OCI-LY7 (cell line): Measurements from ENCODE around the gene HSD17B11.

ENCODE experiments used
- EZH2phosphoT487 ChIP-seq: fragments of 200-600 bp; sonication (generic); IDR thresholded peaks from 2 replicates; pipeline ENCODE4 v1.6.1; 2018; ENCODE audit warnings: low read depth, borderline replicate concordance, mild to moderate bottlenecking, mixed run types, antibody characterized with exemption, low read length, moderate library complexity, mixed read lengths
- TF ChIP-seq, protein P1 (sequence below): fragments of 200-600 bp; sonication (generic); conservative IDR thresholded peaks from 2 replicates; pipeline ENCODE4 v1.5.1; 2014; ENCODE audit warnings: mild to moderate bottlenecking, antibody characterized with exemption, low read length, moderate library complexity, mixed read lengths

DNA sequence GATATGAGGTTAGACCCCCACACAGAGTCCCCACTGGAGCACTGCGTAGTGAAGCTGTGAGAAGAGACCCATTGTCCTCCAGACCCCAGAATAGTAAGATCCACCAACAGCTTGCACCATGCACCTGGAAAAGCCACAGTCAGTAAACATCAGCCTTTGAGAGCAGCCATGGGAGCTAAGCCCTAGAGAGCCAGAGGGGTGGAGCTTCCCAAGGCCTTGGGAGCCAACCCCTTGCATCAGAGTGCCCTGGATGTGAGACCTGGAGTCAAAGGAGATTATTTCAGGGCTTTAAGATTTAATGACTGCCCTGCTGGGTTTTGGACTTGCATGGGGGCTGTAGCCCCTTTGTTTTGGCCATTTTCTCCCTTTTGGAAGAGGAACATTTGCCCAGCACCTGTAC lies 104.0 kb downstream of the HSD17B11 start:
- TF ChIP-seq, protein P1, sequence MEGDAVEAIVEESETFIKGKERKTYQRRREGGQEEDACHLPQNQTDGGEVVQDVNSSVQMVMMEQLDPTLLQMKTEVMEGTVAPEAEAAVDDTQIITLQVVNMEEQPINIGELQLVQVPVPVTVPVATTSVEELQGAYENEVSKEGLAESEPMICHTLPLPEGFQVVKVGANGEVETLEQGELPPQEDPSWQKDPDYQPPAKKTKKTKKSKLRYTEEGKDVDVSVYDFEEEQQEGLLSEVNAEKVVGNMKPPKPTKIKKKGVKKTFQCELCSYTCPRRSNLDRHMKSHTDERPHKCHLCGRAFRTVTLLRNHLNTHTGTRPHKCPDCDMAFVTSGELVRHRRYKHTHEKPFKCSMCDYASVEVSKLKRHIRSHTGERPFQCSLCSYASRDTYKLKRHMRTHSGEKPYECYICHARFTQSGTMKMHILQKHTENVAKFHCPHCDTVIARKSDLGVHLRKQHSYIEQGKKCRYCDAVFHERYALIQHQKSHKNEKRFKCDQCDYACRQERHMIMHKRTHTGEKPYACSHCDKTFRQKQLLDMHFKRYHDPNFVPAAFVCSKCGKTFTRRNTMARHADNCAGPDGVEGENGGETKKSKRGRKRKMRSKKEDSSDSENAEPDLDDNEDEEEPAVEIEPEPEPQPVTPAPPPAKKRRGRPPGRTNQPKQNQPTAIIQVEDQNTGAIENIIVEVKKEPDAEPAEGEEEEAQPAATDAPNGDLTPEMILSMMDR, result no peak
- no peak for TF ChIP-seq EZH2phosphoT487
